T-helper 1 cell (primary cell): ENCODE results near the gene MAST1.
"Not testable (repeated sequence)": the region's sequence is repeated elsewhere in the genome, so short reads cannot be mapped to it uniquely, and the experiment has no call there.

ENCODE experiments used
- DNase-seq, 5 donors: peaks; one replicate each; pipeline ENCODE4 v3.0.0-alpha.2; 2012 to 2020
- total RNA-seq, 4 donors: gene quantifications; one replicate each; lab custom pipeline; 2026; lab: John Stamatoyannopoulos, UW

MAST1 gene
- total RNA-seq = 0 to 0.27 (median 0.14) reads per million in 4 donors

DNA sequence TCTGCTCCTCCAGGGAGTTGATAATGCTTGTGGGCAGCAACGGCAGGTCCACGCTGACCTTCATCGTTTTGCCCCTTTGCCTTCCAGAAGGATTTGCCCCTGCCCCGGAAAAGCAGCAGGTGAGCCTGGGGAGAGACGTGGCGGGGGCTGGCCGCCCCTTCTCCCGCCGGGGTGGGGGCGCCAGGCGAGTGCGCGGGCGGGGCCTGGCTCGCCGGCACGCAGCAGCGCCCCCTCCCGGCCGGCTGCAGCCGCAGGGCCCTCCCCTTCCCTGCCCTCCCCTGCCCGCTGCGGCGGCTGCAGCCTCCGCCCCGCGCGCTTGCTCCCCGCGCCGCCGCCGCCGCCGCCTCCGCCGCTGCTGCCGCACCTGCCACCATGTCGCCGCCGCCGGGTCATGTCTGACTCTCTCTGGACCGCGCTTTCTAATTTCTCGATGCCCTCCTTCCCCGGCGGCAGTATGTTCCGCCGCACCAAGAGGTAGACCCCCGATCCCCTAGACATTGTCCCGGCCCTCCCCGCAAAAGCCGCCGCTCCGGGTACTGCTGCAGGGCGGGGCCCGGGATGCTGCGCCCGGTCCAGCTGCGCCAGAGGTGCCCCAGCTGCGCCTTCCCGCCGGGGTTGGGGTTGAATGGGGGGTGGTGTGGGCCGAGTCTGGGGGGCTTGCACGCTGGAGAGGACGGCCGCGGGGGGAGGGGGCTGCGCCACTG, at the start of gene MAST1:
MAST1 (plus strand) TSS at position 334 of the 704 bp plus-strand sequence; CDS start at position 392, 58 bp downstream.
- peak in 4 of 5 donors; percentile 24 to 60 (median 47) for DNase-seq

DNA sequence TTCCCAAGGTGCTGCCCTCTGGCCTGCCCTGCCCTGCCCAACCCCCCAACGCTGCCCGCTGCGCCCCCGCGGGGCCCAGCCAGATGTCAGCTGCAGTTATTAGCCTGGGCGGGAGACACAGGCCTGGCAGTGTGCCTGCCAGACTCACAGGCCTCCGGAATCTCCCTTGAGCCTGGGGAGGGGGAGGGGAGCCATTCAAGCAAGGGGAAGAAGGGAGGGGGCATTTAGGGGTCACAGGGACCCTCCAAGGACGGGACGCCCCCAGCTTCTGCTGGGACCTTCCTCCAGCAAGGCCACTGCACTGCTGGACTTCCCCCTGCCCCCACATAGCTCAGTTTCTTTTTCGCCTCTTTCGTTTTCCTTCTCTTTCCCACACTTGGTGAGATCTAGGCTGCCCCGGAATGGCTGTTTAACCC, 49.6 kb upstream of the MAST1 start:
- peak in 3 of 5 donors; percentile 49 to 57 (median 53) for DNase-seq

DNA sequence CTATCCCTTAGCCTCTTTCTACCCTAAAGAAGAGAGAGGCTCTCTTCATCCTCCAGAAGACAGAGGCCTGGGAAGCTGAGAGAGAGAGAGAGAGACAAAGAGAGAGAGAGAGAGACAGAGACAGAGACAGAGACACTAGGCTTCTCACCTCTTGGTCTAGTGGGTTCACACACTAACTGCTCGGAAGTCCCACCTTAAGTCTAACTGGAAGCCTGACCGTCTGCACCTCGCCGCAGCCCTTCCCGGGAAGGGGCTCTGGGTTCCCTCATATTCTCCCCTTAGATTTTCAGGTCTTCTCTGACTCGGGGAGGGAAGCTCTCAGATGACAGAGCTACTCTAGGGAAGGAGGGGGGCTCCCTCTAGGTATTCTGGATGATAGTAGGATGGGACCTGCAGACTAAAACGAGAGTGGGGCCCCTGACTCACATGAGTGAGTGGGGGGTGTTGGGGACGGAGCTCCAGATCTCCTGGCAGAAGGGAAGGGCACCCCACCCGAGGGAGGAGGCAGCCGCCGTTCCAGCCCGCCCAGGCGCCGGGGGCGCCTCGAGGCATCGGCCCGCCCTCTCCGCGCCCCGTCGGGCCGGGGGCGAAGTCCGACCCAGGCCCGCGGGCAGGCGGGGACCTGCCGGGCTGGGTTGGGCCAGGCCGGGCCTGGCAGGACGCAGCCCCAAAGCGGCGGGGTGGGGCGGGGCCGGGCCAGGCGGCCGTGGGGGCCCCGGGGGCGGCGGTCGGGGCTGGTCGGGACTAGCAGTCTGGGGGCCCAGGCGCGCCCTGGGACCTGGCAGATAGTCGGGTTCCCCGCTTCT, 49.0 kb upstream of the MAST1 start:
- DNase-seq = peak in 1 of 5 donors; percentile 42

DNA sequence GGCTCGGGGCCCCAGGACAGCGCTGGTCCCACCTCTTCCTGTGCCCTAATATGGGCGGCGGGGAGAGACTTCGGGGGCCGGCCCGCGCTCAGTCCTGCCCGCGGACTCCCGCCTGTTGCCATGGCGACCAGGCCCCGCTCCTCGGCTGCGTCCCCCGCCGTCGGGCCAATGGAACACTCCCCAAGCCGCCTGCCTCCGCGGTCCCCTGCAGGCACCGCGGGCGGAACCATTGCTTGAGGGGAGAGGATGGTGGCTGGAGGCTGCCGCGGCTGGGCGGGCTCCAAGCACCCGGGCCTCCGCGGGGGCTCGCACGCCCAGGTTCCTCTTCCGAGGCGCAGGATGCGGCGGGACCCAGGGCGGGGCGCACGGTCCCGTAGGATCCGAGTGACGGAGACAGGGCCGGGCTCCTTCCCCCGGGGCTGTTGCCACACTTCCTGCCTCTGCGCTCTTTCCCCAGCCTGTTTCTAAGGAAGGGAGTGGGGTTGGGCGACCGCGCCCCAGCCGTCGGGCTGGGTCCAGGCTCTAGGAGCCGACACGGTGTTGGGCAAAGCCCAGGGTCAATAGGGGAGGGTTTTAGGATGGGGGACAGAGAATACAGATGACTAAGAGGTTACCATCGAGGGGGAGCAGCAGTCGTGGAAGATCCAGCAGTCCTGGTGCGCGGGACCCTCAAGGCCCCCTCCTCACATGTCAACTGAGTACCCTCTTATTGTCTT, 48.3 kb upstream of the MAST1 start:
- peak; percentile 83 to 99 (median 91) for DNase-seq

DNA sequence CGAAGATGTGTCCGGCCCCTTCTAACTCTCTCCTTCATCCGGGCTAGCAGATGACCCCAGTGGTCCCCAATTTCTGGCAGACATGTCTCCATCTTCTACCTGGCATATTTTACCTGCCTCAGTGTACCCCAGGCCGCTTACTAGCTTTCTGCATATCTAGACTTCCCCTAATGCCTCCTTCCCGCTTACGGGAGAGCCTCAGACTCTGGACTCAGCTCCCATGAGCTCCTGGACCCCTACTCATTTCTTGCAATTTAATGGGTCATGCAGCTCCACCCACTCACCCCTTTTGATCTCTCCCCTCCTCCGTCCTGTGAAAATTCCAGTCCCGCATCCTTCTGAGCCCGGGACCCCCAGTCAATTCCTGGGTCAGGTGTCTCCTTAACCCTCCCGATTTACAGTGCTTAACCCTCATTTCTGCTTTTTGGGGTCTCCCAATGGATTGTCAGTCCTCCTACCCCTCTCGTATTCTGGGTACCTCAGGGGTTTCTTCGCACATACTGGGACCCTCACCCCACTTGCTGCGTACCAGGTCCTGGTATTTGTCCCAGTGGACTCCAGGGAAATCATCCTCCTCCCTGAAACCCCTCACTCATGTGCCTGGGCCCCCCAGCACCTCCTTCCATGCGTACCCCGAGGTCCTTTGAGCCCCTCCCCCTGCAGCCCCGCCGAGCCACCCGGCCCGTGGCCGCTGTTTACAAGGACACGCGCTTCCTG, 47.5 kb upstream of the MAST1 start:
- DNase-seq = no peak

DNA sequence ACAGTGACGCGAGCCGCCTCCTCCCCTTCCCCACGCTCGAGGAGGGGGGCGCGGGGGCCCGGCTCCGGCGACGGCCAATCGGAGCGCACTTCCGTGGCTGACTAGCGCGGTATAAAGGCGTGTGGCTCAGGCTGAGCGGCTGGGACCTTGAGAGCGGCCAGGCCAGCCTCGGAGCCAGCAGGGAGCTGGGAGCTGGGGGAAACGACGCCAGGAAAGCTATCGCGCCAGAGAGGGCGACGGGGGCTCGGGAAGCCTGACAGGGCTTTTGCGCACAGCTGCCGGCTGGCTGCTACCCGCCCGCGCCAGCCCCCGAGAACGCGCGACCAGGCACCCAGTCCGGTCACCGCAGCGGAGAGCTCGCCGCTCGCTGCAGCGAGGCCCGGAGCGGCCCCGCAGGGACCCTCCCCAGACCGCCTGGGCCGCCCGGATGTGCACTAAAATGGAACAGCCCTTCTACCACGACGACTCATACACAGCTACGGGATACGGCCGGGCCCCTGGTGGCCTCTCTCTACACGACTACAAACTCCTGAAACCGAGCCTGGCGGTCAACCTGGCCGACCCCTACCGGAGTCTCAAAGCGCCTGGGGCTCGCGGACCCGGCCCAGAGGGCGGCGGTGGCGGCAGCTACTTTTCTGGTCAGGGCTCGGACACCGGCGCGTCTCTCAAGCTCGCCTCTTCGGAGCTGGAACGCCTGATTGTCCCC, 46.8 kb upstream of the MAST1 start, which contains the start of gene JUNB:
JUNB (plus strand) TSS at position 142 of the 706 bp plus-strand sequence; CDS start at position 428, 286 bp downstream.
- peak; percentile 93 to 98 (median 95) for DNase-seq

DNA sequence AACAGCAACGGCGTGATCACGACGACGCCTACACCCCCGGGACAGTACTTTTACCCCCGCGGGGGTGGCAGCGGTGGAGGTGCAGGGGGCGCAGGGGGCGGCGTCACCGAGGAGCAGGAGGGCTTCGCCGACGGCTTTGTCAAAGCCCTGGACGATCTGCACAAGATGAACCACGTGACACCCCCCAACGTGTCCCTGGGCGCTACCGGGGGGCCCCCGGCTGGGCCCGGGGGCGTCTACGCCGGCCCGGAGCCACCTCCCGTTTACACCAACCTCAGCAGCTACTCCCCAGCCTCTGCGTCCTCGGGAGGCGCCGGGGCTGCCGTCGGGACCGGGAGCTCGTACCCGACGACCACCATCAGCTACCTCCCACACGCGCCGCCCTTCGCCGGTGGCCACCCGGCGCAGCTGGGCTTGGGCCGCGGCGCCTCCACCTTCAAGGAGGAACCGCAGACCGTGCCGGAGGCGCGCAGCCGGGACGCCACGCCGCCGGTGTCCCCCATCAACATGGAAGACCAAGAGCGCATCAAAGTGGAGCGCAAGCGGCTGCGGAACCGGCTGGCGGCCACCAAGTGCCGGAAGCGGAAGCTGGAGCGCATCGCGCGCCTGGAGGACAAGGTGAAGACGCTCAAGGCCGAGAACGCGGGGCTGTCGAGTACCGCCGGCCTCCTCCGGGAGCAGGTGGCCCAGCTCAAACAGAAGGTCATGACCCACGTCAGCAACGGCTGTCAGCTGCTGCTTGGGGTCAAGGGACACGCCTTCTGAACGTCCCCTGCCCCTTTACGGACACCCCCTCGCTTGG, 46.1 kb upstream of the MAST1 start:
- peak; percentile 49 to 88 (median 61) for DNase-seq

DNA sequence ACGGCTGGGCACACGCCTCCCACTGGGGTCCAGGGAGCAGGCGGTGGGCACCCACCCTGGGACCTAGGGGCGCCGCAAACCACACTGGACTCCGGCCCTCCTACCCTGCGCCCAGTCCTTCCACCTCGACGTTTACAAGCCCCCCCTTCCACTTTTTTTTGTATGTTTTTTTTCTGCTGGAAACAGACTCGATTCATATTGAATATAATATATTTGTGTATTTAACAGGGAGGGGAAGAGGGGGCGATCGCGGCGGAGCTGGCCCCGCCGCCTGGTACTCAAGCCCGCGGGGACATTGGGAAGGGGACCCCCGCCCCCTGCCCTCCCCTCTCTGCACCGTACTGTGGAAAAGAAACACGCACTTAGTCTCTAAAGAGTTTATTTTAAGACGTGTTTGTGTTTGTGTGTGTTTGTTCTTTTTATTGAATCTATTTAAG, 45.4 kb upstream of the MAST1 start:
- DNase-seq = peak in 3 of 5 donors; percentile 41 to 57 (median 42)

DNA sequence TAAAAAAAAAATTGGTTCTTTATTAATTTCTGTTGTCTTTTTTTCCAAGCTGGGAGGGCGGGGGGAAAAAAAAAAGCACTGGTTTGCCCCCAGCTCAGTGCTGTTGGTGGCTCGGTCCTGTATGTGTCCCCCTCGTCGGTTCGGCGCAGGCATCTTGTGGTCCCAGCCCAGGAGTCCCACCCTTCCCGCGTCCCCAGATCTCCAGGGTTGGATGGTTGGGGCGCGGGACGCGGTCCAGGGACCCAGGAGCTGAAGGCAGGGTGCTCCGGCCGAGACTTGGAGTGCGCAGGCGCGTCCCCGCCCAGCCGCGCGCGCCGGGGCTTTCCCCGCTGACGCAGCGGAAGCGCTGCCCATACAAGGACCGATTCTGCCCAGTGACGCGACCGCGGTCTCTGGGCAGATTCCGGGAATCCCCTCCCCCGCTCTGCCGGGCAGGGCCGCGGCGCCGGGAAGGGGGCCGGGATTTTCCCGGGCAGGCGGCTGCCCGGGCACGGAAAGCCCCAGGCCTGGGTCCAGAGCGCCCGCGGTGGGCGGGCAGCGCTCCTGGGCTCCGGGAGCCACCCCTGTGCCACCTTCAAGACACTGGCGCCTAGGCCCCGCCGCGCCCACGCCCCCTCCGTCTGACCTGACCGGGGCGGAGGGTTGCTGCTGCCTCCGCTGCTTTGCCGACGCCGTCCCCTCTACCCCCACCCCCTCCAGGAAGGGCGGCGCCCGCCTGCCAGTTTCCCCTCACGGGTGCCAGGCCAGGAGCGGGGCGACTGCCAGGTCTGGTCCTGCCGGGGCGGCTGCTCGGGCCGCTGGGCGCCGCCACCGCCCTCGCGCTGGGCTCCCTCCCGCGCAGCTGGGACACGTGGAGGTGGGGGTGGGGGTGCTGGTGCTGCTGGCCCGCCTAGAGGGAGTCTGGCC, 44.8 kb upstream of the MAST1 start:
- DNase-seq = peak; percentile 90 to 98 (median 93)

DNA sequence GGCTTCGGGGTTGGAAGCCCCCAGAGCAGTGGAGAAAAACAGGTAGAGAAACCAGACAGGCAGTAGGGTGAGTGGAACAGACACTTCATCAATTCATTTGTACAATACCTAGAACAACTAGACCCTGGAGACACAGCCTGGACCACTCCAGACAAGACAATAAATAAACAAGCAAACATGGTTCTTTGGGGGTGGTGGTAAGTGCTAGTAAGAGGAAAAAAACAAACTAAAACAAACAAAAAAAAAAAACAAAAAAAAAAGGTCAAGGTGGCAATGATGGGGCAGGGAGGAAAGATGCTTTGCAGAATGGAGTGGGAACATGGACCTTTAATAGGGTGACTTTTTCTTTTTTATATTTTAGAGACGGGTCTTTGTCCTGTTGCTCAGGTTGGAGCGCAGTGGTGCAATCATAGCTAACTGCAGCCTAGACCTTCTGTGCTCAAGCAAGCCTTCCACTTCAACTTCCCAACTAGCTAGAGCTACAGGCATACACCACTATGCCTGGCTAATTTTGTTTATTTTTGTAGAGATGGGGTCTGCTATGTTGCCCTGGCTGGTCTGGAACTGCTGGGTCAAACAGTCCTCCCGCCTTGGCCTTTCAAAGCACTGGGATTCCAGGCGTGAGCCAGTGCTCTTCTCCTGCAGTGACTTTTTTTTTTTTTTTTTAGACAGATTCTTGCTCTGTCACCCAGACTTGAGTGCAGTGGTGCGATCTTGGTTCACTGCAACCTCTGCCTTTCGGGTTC, 43.9 kb upstream of the MAST1 start:
- peak in 1 of 5 donors; percentile 43 for DNase-seq

DNA sequence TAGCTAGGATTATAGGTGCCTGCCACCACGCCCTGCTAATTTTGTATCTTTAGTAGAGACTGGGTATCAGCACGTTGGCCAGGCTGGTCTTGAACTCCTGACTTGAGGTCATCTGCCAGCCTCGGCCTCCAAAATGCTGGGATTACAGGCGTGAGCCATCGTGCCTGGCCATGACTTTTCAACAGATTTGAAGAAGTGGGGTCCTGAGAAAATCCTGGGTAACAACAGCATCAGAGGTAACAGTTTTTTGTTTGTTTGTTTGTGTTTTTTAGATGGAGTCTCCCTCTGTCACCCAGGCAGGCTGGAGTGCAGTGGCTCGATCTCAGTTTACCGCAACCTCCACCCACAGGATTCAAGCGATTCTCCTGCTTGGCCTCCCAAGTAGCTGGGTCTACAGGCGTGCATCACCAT, 43.3 kb upstream of the MAST1 start:
- no peak for DNase-seq

DNA sequence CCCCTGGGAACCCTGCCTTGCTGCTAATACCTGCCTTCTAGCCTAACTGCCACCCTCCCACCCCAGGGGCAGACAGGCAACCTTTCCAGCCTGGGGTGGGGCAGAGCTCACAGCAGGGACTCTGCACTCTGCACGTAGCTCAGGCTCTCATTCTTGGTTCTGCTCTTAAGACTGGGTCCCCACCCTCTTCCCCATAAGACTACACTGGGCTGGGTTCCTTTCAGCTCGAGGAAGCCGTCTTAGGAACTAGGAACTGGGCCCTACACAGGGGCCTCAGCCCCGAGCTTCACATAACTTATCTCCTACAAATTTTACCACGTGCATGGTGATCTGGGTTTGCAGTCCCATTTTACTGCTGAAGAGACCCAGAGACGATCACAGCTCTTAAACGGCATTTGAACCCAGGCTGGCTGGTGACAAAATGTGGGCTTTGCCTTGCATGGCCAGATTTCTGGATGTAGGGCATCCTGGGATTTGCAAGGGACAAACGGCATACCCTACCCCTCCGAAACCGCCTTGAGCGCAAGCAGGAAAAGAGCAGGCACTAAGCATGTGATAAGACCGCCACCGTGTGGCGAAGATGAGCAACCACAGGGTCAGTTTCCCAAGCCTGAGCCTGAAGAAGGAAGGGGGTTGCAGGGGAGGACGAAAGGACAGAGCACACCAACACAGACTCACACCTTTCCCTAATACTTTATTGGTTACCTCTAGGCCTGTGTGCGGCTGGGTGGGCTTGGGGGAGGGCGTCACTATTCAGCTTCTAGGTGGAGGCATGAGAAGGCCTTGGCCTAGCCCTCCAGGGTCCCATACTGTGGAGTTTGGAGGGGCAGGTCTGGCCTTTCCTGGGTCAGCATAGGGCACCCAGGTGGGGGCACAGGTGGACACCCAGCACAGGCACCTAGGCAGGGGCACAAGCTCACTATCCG, 41.9 kb upstream of the MAST1 start:
- peak; percentile 47 to 82 (median 62) for DNase-seq

DNA sequence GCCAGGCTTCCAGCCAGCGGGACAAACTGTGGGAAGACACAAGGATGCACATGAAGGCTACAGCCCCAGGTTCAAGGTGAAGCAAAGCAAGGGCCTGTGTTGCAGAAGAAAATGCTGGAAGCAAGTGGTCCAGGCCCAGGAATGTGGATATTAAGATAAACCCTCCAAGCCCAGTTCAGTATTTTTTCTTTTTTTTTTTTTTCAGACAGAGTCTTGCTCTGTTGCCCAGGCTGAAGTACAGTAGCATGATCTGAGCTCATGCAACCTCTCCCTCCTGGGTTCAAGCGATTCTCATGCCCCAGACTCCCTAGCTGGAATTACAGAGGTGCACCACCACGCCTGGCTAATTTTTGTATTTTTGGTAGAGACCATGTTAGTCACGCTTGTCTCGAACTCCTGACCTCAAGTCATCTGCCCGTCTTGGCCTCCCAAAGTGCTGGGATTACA, 41.2 kb upstream of the MAST1 start:
- no peak for DNase-seq

DNA sequence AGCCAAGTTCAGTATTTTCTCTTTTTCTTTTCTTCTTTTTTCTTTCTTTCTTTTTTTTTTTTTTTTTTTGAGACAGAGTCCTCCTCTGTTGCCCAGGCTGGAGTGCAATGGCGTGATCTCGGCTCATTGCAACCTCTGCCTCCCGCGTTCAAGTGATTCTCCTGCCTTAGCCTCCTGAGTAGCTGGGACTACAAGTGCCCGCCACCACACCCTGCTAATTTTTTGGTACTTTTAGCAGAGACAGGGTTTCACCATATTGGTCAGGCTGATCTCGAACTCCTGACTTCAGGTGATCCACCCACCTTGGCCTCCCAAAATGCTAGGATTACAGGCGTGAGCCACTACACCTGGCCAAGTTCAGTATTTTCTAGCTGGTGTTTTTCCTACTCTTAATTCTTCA, 40.7 kb upstream of the MAST1 start:
- not testable (repeated sequence) for DNase-seq

DNA sequence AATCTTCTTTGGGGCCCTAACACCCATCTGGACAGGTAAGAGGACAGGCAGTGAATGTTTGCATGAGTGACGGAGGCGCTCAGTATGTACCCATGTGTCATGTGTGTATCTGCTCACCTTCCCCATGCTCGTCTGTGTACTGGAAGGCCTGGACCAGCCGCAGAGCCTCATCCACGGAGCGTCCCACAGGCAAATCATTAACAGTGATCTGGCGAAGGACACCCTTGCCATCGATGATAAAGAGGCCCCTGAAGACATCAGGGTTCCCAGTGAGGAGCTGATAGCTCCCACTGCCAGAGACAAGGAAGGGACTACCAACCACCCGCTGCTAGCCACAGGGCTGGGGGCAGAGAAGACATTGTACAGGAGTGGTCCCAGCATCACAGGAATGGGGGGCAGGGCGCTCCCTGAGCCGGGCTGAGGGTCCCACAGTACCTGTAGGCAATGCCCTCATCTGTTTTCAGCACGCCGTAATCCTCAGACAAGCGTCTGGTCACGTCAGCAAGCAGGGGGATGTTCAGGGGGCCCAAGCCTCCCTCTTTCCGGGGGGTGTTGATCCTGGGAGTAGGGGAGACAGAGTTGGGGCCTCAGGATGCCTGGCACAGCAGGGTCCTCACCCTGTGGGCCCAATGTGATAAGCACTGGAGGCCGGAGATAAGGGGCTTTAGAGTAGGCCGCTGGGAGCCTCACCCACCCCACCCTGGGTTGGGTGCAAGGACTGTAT, 38.4 kb upstream of the MAST1 start:
- DNase-seq = no peak

DNA sequence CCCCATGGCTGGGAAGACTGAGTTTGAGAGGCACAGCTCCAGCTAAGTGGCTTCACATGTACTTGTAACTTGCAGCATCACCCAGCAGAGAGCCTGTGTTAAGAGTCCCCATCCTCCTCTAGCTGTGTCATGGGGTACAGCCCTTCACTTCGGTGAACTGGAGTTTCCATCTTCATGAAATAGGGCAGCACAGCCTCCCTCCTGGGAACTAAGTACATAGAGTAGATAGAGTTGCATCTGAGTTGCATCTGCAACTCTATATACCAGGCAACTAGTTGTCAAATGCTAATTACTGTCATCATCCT, 37.9 kb upstream of the MAST1 start:
- DNase-seq = no peak

DNA sequence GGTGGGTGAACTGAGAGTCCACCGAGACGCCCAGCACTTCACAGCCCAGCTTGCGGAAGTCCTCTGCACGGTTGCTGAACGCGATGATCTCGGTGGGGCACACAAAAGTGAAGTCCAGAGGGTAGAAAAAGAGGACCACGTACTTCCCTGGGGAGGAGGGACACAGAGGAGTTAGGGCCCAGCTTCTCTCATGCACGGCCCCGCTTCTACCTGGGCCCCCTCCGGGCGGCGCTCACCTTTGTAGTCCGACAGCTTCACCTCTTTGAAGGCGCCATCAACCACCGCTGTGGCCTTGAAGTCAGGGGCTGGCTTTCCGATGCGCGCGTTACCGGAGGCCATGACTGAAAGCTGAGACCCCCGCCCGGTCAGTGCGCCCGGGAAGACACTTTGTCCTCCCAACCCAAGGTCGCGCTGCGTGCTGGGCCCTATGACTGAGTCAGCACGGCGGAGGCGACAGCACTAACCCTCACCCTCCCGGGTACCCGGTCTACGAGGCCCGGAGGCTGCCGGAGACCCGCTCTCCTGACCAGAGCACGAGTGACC, 37.3 kb upstream of the MAST1 start:
- DNase-seq = no peak
